Stimulated activated CD4-positive, alpha-beta T cell treated with anti-CD3 and anti-CD28 coated beads, Interleukin-1b, Interleukin-23, amount 100 ng/mL, for 1 hour (primary cell): ENCODE data around the gene AQP2.
"Not testable (repeated sequence)": the region's sequence is repeated elsewhere in the genome, so short reads cannot be mapped to it uniquely, and the experiment has no call there.

Experiments used
- DNase-seq, 2 donors: peaks; one replicate each; pipeline ENCODE4 v3.0.0-alpha.2; 2020; ENCODE audit warnings: low read depth in 2 of 2

Gene AQP2

DNA sequence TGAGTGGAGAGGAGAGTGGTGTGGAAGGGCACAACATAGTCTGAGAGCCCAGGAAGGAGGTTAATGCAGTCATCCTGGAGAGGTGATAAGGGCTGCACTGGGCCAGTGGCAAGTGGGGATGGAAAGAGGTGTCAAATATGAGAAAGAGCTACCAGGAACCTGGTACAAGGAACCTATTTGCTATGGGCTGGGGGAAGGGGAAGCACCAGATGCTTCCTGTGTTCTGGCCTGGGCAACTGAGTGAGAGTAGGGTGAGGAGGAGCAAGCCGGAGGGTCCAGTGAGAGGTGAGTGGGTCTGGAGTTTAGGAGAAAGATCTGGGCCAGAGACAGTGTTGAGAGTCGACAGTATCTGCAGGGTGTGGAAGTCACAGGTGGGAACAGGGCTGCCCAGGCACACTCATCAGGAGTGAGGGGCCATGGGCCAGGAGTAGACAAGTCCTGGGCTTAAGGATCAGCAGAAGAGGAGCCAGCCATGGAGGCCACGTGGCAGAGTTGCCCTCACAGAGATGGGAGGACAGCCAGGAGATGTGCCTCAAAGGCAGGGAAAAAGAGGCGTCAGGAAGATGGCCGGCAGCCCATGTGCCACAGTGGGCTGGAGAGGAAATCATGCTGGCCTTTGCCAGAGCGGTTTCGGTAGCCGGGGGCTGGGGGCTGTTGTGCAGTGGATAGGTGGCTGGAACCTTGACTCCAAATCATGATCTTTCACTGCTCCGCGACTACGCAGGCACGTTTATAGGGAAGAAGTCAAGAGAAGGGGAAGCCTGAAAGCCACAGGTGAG lies 19.3 kb downstream of the AQP2 start:
- no peak for DNase-seq

DNA sequence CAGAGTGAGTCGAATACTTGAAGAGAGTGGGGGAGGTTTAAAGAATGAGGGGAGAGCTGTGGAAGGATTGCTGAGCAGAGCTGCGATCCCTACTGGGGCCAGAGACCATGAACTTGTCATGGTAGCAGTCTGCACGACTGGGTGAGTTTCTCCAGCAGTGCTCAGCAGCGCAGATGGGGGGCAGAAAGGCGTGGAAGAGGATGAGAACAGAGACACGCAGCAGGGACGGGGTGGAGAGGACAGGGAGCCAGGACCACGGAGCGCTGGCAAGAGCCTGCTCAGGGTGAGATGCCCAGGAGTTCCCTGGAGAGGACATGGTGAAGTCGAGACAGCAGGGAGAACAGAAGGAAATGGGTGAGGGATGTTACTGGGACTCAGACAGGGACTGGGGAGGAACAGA lies 20.1 kb downstream of the AQP2 start:
- DNase-seq, result no peak

DNA sequence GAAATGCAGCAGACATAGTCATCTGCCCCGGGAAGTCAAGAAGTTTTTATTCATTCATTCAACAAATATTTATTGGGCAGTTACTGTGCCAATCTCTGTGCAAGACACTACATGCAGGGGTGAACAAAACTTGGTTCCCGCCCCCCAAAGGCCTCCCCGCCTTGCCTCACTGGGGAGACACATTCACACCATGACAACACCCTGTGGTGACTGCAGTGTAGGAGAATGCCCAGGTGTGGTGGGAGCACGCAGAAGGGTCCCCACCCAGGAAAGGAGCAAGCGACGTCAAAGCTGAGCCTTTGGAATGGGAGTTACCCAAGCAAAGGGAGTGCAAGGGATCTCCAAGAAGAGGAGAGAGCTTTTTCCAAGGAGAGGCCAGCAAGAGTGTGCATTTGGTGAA lies 20.6 kb downstream of the AQP2 start:
- no peak for DNase-seq

DNA sequence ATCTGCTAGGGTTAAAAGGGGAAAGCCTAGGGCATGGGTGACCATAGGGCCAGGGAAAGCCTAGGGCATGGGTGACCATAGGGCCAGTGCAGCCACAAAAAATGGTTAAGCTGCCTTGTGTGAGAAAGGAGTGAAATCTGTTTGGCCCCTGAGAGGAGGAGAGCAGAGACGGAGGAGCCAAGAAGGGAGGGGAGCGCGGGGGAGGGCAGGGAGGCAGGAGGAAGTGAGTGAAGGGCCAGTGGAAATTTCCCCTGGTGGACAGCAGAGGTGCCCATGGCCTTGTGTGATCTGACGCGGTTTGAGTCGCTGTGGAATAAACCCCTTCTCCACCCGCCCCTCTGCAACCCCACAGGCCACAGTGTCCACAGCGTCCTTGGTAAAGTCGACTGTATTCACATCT lies 21.6 kb downstream of the AQP2 start:
- DNase-seq, result no peak

DNA sequence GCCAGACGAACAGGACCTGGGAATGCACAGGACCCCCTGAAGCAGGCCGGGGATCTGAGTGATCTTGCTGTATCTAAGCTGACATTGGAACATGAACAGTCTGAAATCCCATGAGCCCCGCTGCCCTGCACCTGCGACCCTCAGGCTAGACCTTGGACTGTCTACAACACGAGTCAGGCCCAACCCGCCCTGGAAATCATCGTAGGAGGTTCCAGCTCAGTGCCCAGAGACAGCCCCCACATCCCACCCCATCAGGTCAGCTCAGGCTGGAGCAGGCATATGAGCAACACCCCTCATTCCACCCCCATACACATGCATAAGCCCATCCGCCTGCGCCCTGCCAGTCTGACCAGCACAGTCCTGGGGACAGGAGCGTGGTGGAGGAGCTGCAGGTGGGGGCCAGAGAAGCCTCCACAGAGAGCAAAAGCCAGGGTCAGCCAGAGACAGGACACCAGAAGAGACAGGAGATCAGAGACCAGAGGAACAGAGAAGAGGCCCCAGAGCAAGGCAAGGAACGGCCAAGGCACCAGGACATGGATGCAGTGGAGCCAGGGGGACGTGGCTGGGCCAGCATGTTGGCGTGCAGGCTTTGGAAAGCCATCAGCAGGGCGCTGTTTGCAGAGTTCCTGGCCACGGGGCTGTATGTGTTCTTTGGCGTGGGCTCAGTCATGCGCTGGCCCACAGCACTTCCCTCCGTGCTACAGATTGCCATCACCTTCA lies 22.3 kb downstream of the AQP2 start, which contains the start of gene AQP6:
TSS of gene AQP6 (plus strand) at position 307 of the 720 bp plus-strand sequence. CDS start at position 534, 227 bp downstream.
- no peak for DNase-seq

DNA sequence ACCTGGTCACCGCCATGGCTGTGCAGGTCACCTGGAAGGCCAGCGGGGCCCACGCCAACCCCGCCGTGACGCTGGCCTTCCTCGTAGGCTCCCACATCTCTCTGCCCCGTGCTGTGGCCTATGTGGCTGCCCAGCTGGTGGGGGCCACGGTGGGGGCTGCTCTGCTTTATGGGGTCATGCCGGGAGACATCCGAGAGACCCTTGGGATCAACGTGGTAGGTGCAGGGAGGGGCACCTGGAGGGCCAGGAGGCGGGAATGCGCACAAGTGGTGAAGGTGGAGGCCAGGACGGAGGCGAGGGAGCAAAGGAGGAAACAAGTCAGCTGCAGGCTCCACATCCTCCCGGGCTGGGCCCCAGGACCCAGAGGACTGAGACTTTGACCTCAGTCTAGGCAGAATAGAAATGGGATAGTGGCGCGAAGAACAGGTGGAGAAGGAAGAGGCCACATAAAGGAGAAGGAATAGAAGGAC lies 22.9 kb downstream of the AQP2 start:
- no peak for DNase-seq

DNA sequence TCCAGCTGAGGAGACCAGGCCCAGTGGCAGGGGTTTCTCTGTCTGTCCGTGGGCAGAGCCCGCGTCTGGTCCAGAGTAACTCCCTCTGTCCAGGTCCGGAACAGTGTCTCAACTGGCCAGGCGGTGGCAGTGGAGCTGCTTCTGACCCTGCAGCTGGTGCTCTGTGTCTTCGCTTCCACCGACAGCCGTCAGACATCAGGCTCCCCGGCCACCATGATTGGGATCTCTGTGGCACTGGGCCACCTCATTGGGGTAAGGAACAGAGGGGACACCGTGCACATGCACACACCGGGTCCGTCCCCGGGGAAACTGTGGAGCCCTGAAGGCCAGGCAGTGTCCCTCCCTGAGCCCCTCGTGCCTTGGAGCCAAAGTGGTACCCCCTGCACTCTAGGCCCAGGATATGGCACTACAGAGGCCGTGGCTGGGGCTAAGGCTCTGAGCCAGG lies 23.7 kb downstream of the AQP2 start:
- no peak for DNase-seq

DNA sequence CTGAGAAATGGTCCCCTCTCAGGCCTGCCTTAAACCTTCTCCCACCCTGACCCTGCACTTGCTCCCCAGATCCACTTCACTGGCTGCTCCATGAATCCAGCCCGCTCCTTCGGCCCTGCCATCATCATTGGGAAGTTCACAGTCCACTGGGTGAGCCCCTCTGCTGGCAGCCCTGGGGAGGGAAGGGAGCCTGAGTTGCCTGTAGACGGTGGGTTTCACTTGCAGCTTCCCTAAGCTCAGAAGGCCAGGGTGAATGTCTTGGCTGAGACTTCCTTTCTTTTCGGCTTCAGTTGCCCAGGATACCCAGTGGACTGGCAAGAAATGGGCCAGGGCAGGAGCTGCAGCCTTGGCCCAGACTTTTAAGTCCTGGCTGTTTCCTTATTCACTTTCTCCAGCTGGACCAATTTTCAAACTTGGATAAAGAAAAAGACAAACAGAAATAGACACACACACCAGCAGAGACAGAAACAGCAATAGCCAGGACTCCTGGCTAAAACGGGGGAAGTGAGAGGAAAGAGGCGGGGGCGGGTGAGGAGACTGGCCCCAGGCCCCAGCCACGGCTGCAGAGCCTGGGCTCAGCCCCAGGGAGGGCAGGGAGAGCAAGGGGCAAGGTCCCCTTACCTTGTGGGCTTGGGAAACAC lies 24.3 kb downstream of the AQP2 start:
- DNase-seq, result no peak

DNA sequence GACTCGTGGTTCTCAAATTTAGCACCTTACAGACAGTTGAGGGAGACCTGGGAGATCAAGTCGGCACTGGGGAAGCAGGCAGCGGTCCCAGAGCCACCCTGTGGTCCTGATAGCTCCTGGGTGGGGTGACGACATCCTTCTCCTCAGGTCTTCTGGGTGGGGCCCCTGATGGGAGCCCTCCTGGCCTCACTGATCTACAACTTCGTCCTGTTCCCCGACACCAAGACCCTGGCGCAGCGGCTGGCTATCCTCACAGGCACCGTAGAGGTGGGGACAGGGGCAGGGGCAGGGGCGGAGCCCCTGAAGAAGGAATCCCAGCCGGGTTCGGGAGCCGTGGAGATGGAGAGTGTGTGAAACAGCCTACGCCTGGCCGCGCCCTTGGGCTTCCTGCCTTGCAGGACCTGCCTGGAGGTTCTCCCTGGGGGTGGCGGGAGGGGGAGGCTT lies 24.8 kb downstream of the AQP2 start:
- no peak for DNase-seq

DNA sequence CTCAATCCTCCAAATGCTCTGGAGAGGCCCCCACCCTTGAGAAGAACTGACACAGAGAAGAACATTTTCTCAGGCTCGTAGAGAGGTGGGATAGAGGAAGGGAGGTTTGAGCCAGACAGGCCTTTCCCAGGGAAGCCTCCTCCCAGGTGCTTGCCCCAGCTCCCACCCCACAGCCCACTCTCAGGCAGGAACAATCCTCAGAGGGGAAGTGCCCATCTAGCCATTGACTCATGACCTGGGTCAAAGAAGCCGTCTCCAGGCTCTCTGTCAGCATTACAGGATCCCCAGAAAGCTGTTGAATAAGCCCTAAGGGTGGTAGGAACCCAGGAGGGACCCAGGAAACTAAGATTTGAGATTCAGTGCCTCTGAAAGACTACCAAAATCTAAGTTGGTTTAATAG lies 26.0 kb downstream of the AQP2 start:
- no peak for DNase-seq

DNA sequence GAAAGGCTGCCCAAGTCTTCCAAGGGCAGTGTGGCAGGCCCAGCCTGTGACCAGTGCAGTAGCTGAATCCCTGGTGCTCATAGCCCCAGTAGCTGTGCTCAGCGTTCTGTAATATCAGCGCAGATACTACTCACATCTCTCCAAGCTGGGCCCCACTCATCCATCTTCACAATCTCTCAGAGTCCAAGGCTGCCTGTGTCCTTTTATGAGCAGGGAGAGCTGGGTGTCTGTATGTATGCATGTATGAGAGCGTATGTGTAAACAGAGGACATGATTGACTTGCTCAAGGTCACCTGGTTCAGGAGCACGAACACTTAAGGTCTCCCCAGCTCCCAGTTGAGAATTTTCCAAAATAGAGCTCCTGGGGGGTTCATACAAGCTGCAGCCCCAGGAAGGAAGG lies 27.6 kb downstream of the AQP2 start:
- no peak for DNase-seq

DNA sequence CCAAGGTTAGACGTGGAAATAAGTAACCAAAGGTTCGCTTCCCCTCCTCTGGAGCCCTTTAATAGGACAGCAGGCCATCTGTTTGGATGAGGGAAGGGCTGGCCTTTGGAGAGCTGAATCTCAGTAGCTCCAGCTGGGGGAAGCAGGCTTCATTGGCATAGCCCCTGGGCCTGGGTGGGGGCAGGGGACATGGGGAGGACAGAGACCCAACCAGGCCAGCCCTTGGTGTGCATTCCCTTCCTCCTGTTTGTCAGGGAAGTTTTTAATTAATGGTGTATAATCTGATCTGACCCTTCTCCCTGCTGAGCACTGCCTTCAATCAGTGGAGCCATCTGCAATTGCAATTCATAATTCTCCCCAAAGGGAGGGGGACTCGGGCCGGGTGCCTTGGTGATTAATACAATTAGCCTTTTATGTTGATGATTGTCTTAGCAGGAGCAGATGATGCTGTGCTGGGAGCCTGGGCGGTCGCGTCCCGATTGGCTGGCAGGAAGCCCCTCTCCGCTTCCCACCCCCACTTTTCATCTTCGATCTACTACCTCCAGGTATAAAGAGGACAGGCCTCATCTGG lies 28.6 kb downstream of the AQP2 start:
- DNase-seq, result no peak

DNA sequence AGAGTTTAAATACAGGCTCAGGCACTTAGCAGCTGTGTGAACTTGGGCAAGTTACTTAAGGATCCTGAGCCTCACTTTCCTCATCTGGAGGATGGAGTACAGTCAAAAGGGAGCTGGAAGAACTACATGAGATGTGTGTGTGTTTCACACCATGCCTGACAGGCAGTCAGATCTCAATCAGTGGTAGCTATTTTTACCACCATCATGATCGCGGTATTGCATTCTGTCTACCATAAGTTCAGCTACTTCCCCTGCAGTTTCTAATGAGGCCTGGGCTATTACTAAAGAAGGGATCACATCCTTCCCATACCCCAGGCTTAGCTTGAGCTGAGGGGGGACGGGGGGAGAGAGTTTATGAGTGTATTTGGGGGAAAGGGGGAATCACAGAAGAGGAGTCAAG lies 29.3 kb downstream of the AQP2 start:
- DNase-seq, result no peak

DNA sequence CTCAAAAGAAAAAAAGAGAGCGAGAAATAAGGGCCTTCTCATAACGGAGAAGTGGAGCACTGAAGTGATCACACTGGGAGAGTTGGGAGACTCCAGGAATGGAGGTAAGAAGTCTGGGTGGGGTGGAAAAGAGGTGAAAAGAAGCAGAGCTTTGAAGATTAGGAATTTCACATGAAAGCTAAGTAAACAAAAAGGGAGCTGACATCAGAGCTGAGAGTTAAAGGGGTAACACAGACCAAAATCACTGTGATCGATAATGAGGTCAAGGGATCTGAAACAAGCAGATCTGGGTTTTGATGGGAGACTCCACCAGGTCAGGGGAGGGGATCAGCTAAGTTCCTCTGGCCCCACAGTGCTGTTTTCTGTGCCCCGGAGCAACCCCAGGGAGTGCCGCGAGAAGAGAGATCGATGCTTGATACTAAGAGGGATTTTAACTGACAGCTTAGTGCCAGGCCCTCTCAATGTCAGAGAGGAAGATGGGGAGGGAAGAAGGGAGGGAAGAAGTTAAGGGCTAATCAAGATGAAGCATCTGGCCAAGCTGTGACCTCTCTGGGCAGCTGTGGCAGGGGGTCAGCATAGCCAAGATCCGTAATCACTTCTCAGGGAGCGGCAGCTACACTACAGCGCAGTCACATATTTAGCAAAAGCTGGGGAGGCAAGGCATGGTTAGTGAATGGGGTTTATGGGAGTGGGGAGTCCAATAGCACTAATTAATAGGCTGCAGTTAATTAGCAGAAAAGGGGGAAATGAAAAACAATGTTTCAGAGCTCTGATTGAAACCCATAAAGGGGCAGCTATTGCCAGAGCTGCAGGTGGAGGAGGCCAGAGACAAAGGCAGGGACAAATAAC lies 30.2 kb downstream of the AQP2 start:
- no peak for DNase-seq

DNA sequence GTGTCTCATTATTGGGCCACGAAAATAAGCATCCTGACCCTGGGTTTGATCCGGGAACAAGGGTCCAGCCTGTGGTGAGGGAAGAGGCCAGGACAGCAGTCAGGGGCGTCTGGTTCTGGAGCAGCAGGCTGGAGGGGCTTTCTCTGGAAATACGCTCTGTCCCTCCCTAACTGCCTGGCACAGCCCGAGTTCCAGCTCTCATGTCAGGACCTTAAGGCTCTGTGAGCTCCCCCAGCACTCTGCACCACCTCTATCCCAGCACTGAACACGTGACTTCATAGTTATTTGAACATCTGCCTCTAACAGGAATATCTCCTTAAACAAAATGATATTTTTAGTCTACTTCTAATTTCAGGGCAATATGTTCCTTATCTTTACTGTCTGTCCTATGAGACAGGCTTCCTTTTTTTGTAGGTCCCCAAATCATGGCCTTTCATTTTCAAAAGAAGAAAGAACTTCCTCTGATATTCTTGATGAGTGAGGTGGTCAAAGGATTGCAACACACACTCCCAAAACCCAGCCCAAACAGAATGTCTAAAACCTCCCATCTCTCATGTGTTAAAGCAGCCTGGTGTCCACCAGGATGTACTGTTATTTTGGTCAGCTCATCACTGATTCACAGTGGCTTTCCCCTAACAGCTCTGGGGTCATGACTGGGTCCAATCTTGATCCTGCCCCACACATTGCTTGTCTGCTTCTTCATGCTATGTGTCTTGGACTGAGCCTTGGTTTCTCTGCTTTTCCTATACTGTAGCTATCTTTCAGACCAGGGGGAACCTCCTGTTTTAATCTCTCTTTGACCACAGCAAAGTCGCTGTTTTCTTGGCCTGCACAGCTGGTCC lies 31.9 kb downstream of the AQP2 start:
- no peak for DNase-seq

DNA sequence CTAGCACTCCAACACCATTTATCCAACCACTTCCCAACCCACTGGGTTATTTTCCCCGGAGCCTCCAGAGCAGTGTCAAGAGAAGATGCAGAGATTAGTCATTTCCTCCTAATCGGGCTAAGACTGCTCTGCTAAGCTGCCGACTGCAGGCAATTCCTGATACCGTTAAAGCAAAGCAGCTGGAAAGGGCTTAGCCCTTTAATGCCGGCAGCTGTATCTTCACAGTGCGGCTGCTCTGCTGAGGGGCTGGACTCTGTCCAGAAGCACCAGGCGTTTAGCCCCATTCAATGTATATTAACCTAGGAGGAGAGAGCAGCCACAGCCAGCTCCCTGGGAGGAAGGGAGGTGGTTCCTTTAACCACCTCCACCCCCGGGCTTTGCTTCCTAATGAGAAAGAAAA lies 33.4 kb downstream of the AQP2 start:
- no peak for DNase-seq

DNA sequence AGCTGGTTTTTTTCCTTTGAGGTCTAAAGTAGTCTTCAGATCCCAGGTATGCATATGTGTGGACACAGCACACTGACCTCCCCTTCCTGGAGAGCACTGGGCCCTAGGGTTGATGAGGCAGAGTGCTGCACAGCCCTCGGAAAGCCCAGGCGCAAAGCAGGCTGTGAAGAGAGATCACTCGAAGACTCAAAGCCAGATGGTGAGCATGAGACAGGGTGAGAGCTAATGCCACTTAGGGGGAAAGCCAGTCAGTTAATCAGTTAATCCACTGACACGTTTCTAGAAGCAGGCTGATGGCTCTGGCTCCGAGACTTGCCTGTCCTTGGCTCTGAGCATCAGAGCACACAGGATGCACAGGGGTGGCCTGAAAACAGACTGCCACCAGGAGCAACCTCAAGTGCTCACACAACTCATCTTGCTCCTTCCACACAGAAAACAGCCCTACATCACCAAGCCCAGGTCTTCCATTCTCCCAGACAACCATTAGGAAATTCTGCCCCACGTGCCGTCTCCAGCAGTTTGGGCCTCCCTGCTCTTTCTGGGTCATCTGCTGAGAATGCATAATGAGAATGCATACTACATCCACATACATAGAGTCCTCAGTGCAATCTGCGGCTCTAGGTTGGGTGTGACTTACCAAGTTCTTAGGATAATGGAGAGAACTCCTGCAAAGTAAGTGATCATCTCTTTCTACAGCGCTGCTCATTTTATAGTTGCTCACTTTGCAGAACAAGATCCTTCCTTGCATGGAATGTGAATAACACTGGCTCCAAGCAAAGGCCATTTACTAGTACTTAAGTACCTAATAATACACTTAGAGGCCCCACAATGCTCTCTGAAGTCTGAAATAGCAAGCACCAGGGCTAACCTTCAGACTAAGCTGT lies 34.2 kb downstream of the AQP2 start:
- no peak for DNase-seq

DNA sequence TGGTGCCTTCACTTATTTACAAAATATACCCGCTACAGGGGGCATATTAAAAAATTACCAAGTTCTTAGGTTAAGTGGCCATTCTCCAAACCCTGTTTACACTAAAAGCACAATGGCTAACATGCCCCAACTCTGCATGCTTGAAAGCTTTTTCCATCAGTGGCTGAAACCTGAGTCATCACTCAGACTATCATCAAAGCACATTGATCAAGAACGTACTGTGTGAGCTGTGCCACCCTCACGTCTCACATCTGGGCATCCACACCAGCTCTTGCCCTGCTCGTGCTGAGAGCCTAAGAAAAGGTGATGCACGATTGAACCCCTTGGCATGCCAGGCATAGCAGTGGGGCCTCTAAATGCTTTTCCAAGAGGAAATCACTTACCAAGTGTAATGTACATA lies 35.4 kb downstream of the AQP2 start:
- DNase-seq, result no peak

DNA sequence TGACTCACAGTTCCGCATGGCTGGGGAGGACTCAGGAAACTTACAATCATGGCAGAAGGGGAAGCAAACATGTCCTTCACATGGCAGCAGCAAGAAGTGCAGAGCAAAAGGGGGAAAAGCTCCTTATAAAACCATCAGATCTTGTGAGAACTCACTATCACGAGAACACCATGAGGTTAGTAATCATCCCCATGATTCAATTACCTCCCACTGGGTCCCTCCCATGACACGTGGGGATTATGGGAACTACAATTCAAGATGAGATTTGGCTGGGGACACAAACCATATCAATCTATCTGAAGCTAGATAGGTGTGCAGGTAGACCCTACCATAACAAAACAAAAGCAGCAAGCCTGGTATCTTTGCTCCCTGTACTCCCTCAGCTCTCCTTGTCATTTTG lies 35.9 kb downstream of the AQP2 start:
- not testable (repeated sequence) for DNase-seq
